ENCODE data around the gene ACSS1.

- TF ChIP-seq, protein P1, sequence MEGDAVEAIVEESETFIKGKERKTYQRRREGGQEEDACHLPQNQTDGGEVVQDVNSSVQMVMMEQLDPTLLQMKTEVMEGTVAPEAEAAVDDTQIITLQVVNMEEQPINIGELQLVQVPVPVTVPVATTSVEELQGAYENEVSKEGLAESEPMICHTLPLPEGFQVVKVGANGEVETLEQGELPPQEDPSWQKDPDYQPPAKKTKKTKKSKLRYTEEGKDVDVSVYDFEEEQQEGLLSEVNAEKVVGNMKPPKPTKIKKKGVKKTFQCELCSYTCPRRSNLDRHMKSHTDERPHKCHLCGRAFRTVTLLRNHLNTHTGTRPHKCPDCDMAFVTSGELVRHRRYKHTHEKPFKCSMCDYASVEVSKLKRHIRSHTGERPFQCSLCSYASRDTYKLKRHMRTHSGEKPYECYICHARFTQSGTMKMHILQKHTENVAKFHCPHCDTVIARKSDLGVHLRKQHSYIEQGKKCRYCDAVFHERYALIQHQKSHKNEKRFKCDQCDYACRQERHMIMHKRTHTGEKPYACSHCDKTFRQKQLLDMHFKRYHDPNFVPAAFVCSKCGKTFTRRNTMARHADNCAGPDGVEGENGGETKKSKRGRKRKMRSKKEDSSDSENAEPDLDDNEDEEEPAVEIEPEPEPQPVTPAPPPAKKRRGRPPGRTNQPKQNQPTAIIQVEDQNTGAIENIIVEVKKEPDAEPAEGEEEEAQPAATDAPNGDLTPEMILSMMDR (conservative IDR thresholded peaks at IDR 0.05): no peak
- no peak for TF ChIP-seq EZH2 (IDR thresholded peaks at IDR 0.05; ENCODE audit: low read depth)
Observed at GRCh38 chr20:25012616-25013189, 45.2 kb downstream of the ACSS1 start.
